ENCODE measurements around the gene CTSF.
"Not testable (repeated sequence)": the region's sequence is repeated elsewhere in the genome, so short reads cannot be mapped to it uniquely, and the experiment has no call there.

The CTSF gene

DNA sequence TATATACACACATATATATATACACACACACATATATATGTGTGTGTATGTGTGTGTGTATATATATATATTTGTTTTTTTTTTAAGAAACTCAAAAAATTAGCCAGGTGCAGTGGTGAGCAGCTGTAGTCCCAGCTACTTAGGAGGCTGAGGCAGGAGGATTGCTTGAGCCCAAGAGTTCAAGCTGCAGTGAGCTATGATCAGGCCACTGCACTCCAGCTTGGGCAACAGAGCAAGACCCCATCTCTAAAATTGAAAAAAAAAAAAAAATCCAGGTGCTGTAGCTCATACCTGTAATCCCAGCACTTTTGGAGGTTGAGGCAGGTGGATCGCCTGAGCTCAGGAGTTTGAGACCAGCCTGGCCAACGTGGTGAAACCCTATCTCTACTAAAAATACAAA lies 20.9 kb upstream of the CTSF start:
- not testable (repeated sequence) for DNase-seq

- DNase-seq = no peak
Measured at GRCh38 chr11:66586136-66586535, 17.7 kb upstream of the CTSF start.

DNA sequence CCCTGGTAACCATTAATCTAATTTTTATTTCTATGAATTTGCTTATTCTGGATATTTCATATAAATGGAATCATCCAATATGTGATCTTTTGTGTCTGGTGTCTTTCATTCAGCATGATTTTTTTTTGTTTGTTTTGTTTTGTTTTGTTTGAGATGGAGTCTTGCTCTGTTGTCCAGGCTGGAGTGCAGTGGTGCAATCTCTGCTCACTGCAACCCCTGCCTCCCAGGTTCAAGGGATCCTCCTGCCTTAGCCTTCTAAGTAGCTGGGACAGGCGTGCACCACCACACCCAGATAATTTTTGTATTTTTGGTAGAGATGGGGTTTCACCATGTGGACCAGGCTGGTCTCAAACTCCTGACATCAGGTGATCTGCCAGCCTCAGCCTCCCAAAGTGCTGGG lies 17.0 kb upstream of the CTSF start:
- DNase-seq = not testable (repeated sequence)

DNA sequence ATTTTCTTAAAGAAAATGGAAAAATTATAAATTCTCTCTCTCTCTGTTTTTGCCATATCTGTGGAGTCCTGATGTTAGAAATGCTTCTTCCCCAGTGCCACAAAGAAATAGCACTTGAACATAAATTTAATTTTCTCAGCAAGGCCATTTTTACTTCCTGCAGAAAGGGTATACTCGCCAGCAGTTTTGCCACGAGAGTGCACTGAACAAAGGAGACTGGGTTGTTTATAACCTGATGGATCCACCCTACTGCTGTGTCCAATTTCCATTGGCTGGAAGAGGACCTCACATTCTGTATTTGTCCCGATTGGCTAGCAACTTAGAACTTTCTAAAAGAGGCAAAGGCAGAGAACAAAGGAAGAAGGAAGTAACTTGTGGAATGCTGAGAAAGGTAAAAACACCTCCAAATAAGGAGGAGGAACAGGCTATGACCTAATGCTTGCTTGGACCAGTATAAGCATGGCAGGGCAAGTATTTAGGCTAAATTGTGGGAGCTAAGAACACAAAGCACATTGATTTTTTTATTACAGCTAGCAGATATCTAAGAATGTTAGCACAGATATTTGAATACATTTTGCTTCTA lies 14.2 kb upstream of the CTSF start:
- DNase-seq = not testable (repeated sequence)

DNA sequence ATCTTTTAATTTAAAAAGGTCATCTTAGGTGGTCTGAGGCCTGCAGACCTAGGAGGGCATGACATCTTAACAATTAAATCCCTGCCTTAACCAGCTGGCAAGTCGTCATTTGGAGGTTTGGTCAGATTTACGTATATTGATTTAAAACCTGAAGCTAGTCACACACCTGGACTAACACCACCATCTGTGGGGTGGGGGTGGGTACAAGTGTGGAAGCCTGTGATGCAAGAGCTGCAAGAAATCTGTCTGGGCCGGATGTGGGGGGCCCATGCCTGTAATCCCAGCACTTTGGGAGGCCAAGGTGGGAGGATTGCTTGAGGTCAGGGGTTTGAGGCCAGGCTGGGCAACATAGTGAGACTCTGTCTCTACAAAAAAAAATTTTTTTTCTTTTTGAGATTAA lies 12.9 kb upstream of the CTSF start:
- DNase-seq = no peak

DNA sequence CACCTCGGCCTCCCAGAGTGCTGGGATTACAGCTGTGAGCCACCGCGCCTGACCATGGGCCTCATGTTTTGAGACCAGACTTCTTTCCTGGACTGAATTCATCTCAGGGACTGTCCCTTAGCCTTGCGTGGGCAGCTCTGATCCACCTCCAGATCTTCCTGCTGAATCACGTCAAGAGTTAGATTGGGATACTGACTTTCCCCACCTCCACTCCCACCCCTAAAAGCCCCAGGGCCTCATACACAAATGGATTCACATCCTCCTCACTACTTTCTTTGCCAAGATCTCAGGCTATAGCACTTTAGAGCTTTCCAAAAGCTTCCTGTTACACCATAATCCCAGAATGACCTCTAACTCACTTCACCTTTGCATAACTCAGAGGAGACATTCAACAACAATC lies 12.4 kb upstream of the CTSF start:
- DNase-seq = no peak

DNA sequence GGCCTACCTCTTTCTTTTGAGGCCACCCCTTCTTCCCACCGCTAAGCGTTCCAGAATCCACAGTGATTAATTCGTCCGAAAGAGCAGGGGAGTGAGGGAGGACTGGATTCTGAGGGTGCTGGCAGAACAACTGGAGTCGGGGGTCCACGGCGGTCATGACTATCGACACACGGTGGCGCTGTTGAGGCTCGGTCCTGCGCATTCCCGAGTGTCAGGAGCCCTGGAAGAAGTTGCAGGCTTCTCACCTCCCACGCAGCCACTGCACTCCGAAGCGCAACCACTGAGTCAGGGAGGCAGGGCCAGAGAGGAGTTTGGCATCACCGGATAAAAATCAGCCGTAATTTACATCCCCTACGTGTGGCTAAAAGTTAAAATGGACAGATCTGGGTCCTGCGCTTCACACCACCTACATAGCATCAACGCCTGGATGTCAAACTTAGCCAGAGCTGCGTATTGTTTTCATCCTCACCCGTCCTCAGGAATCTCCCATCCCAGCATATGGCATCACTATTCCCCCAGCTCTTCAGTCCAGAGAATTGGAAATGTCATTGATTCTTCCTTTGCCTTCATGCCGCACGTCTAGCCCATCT lies 10.7 kb upstream of the CTSF start:
- DNase-seq = peak; percentile 83

DNA sequence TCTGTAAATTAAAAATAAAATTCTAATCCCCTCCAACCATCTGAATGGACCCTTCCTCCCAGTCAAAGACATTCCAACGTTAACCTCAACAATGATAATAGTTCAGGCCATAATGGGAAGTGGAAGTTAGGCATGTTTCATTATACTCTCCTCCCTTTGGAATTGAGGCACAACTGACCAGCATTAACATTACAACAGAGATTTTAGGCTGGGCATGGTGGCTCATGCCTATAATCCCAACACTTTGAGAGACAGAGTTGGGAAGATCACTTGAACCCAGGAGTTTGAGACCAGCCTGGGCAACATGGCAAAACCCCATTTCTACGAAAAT lies 2.4 kb upstream of the CTSF start:
- no peak for DNase-seq

- DNase-seq = no peak
Measured at GRCh38 chr11:66570079-66570849, 1.9 kb upstream of the CTSF start.

- no peak for DNase-seq
Measured at GRCh38 chr11:66569076-66569475, 670 bp upstream of the CTSF start.

DNA sequence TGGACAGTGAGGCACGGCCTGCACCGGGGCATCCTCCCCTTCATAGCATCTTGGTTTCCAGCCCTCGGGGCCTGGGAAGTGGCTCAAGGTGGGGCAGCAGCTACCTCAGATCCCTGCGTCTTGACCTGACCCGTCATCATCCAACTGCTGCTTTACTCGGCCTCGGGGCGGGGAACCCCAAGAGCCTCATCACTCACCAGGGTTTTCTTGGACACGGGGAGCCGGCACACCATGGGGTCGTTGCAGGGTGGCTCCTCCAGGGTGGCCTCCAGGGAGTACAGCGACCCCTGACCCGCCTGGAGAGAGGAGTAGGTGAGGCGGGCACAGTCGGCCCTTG lies 651 bp downstream of the CTSF start:
- DNase-seq = no peak

GRCh38 chr11:66566221-66566620 lies 2.2 kb downstream of the CTSF start:
- no peak for DNase-seq

DNA sequence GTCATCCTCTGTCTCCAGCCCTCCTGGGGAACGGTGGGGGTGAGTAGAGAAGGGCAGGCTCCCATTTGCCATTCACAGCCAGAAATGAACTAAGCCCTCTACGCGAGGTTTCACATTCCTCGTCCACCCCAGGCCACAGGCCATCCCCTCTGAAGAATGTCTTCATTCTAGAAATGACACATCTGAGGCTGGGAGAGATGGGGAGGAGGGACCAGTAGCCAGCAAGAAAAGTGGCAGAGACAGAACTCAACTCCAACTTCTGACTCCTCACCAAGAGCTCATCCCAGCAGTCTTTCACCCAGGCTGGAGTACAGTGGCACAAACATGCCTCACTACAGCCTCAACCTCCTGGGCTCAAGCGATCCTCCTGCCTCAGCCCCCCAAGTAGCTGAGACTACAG lies 3.4 kb downstream of the CTSF start:
- DNase-seq = no peak

GRCh38 chr11:66564538-66564937 lies 3.9 kb downstream of the CTSF start:
- no peak for DNase-seq

DNA sequence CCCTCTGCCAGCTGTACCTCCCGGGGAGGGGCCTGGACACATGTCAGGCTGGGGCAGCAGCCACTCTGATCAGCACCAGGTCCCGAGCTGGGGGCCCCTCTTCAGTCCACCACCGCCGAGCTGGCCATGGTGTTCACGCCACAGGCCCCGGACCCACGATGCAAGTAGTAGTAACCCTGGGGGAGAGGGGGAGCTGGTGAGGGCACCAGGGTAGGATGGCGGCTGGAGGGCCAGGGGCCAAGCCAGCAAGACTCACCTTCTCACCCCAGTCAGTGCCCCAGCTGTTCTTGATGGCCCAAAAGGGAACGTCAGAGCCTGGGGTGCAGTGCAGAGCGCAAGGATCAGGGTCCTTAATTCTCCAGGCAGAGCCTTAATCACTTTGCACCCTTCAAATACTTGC lies 4.6 kb downstream of the CTSF start:
- DNase-seq = no peak

DNA sequence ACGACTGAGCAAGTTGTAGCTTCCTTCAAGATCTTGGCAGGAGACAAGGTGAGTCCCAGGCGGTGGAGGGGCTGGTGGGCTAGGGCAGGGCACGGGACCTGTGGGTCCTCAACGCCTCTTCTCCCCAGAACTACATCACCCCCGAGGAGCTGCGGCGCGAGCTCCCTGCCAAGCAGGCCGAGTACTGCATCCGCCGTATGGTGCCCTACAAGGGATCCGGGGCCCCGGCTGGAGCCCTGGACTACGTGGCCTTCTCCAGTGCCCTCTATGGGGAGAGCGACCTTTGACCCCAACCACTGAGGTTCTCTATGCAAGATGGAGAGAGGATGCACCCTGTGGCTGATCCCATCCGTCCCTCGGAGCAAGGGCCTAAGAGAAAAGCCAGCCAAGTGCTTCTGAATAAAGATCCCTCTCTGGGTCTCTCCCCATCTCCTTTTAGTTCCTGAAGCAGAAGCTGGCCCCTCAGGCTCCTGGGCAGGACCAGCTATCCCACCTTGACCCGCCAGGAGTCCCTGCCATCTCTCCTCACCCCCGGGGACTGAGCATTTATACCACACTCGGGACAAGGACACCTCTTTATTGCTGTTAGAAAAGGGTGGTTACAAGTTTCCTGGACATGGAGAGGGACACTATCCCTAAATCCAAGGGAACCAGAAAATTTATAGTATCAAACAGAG lies 5.4 kb downstream of the CTSF start:
- no peak for DNase-seq

GRCh38 chr11:66562275-66562674 lies 6.1 kb downstream of the CTSF start:
- DNase-seq = no peak

DNA sequence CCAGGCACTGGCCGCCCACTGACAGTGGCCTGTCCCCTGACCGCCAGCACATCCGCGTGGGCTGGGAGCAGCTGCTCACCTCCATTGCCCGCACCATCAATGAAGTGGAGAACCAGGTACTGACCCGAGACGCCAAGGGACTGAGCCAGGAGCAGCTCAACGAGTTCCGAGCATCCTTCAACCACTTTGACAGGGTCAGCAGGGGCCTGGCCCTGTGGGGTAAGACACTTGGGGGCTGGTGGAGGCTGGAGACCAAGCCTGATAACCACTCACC lies 6.5 kb downstream of the CTSF start:
- no peak for DNase-seq

- no peak for DNase-seq
Measured at GRCh38 chr11:66561178-66561974, 7.0 kb downstream of the CTSF start.

DNA sequence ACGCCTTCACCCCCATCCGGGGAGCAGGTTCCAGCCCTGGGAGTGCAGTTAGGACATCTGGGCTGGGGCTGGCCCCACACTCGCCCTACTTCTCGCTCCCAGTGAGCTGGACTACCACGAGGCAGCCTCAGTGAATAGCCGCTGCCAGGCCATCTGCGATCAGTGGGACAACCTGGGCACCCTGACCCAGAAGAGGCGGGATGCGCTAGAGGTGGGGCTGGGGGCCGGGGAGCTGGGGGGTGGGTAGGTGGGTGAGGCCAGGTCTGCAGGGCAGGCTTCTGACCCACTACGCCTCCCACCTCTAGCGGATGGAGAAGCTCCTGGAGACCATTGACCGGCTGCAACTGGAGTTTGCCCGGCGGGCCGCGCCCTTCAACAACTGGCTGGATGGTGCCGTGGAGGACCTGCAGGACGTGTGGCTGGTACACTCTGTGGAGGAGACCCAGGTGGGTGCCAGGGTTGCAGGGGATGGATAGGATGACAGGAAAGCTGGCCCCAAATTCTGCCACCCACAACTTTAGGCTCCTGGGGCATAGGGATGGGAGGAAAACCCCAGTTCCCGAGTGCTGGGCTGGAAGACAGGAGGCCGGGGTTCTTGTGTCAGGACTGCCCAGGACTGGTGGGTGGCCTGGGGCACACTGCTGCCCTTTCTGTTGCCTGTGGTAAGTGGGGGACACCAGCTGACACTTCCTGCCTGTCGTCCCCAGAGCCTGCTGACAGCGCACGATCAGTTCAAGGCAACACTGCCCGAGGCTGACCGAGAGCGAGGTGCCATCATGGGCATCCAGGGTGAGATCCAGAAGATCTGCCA lies 8.3 kb downstream of the CTSF start:
- no peak for DNase-seq

DNA sequence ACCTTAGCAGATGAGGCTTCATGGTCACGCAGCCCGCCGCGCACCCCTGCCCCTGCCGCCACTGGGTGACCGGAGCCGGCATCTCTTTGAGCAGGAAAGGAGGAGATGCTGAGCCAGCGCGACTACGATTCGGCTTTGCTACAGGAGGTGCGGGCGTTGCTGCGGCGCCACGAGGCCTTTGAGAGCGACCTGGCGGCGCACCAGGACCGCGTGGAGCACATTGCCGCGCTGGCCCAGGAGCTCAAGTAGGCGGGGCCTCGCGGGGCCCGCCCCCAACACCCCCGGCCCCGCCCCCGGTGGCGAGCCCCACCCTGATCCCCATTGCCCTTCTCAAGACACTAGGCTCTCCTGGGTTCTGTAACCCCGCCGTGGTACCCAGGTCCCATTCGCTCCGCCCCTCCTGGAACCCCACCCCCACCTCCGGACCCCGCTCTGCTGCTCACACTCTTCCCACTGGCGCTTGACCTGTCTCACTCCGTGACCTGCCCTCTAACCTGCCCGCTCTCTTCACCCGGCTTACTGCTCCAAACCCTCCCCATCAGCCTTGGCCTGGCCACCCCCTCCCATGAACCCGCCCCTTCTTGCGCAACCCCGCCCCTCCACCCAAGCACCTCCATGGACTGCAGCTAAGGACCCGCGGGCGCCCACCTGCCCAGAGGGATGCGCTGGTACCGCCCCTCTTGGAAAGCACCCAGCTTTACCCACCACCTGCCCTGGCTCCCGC lies 9.1 kb downstream of the CTSF start:
- DNase-seq = peak; percentile 46

- DNase-seq = no peak
Measured at GRCh38 chr11:66557733-66558326, 10.6 kb downstream of the CTSF start.

All from stimulated activated CD4-positive, alpha-beta T cell treated with anti-CD3 and anti-CD28 coated beads, Interleukin-4, amount 100 ng/mL, for 1 hour (primary cell).